Thyroid gland (tissue), 4 donors: ENCODE data around the gene MAP7D1. TPM values are rescaled to one million over a fixed set of nuclear protein-coding genes. Genes with fewer than 3 reads are reported as not detected.
A peak's percentile ranks its signal among the peaks of the same experiment; 100 is the strongest.

Source experiments
- DNase-seq, 2 donors: peaks; one replicate each; pipeline ENCODE4 v3.0.0-alpha.2; 2019
- H3K27ac ChIP-seq, 3 donors: fragments of 200-600 bp; sonication (generic); 1 replicate in 2 of 3; 2 replicates in 1 of 3; pipeline ENCODE4 v1.5.1; 2016 to 2019; ENCODE audit warnings: mild to moderate bottlenecking in 1 of 3, moderate library complexity in 1 of 3
- H3K27me3 ChIP-seq: fragments of 200-600 bp; sonication (generic); one replicate; pipeline ENCODE4 v1.5.1; 2019
- H3K36me3 ChIP-seq, 2 donors: fragments of 200-600 bp; sonication (generic); one replicate each; pipeline ENCODE4 v1.5.1; 2016 to 2019
- H3K4me1 ChIP-seq, 2 donors: fragments of 200-600 bp; sonication (generic); one replicate each; pipeline ENCODE4 v1.5.1; 2017 to 2019
- H3K4me3 ChIP-seq, 3 donors: fragments of 200-600 bp; sonication (generic); replicated peaks in 1 of 3; 1 replicate in 2 of 3; 2 replicates in 1 of 3; pipeline ENCODE4 v1.5.1; 2016; ENCODE audit warnings: mild to moderate bottlenecking in 1 of 3
- H3K9me3 ChIP-seq: fragments of 200-600 bp; sonication (generic); one replicate; pipeline ENCODE4 v1.5.1; 2017
- CTCF ChIP-seq, 6 experiments: fragments of 200-600 bp in 3 of 6; fragments of 450-650 bp in 3 of 6; sonication (generic) in 3 of 6; IDR thresholded peaks; one replicate each; pipeline ENCODE4 v1.5.1; 2016 to 2019; ENCODE audit warnings: antibody characterized with exemption in 6 of 6, mild to moderate bottlenecking in 2 of 6, inconsistent platforms in 1 of 6, moderate library complexity in 1 of 6
- POLR2A ChIP-seq, 2 donors: fragments of 450-650 bp; IDR thresholded peaks; one replicate each; pipeline ENCODE4 v1.6.1; 2017; ENCODE audit warnings: antibody characterized with exemption in 2 of 2, mild to moderate bottlenecking in 2 of 2, moderate library complexity in 1 of 2
- WGBS, 2 donors: methylation state at CpG; one replicate each; pipeline ENCODE4 v1.1.5; 2017; 5-methylcytosine and 5-hydroxymethylcytosine counted together
- intact Hi-C: fragments of 100-400 bp; cut with DNase I; formaldehyde crosslinking; loops from one replicate; pipeline ENCODE4 v1.15.1; 2023
- total RNA-seq, 4 donors: library from RNA; depleted of rRNA; stranded (reverse); fragments of >200 nt; gene quantifications; one replicate each; pipeline ENCODE4 v1.2.3, GENCODE V29; 2016

Gene MAP7D1
- total RNA-seq, 4 donors from 2014 or later = 63.6 to 75.0 (median 68.7) TPM

GRCh38 chr1:36134505-36135329, 21.2 kb upstream of the MAP7D1 start:
- H3K4me3 ChIP-seq = no peak overlapping the region
- H3K36me3 ChIP-seq = peaks cover 13 to 16% of the 10 kb centered on the region in 2 donors
- intact Hi-C loops = loop anchor here (5.0 kb wide), 1 partner anchor 37 kb away; no protein-coding TSS in a partner anchor
- peak overlapping the region in 2 of 3 donors; percentile 41 to 67 for H3K27ac ChIP-seq
- DNase-seq = peak; percentile 44 to 52
- H3K4me1 ChIP-seq = peaks cover 10 to 29% of the 10 kb centered on the region in 2 donors
- WGBS, 2 donors = 66 to 67% methylated on average over 5 to 7 of the region's 7 CpGs
- H3K27me3 ChIP-seq = no peaks in the 10 kb centered on the region
- no peaks in the 10 kb centered on the region for H3K9me3 ChIP-seq
- TF ChIP-seq POLR2A (IDR thresholded peaks at IDR 0.05) (no peak), CTCF (IDR thresholded peaks at IDR 0.05) (peak; percentile 24 to 69 (median 53))

DNA sequence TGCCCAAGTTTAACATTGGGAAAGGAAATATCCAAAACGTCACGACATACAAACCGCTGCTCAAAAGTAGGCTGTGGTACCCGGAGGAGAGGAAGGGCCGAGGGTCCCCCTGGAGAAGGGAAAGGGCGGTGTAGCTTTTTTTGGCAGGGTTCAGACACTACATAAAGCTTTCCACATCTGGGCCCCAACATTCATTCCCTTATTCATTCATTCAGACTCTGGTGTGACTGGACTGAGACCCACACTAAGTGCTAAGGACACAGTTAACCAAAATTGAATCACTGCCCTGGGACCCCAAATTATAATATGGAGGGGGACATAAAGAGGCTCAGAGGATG, 20.7 kb upstream of the MAP7D1 start:
- Histone ChIP-seq H3K36me3 (peaks cover 13 to 16% of the 10 kb centered on the region in 2 donors), H3K4me1 (peaks cover 16 to 35% of the 10 kb centered on the region in 2 donors), H3K9me3 (no peaks in the 10 kb centered on the region), H3K4me3 (no peak overlapping the region), H3K27me3 (no peaks in the 10 kb centered on the region), H3K27ac (peak overlapping the region in 2 of 3 donors; percentile 41 to 67)
- WGBS, 2 donors = 70 to 81% methylated on average over 6 of the region's 6 CpGs
- no peak for DNase-seq
- TF ChIP-seq CTCF (IDR thresholded peaks at IDR 0.05) (no peak), POLR2A (IDR thresholded peaks at IDR 0.05) (no peak)
- intact Hi-C loops = loop anchor here (5.0 kb wide), 1 partner anchor 38 kb away; no protein-coding TSS in a partner anchor

DNA sequence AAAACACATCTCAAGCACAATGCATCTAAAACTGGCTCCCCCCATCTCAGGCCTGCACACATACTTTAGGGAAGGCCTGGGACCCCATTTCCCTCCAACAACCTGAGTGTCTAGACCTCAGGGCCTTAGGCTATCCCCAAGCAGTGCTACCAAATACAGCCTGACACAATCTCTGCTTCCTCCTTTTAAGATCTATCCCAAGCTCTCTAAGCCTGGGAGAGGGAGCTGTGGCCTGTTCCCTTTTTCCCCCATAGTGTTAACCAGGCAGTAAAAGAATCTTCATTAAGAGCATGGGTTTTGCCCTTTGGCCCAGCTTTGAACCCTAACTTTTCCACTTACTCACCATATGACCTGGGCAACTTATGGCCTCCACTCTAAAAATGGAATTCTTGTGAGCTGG, 20.2 kb upstream of the MAP7D1 start:
- peaks cover 13 to 16% of the 10 kb centered on the region in 2 donors for H3K36me3 ChIP-seq
- H3K9me3 ChIP-seq = no peaks in the 10 kb centered on the region
- H3K27ac ChIP-seq = peak overlapping the region; percentile 41 to 67 (median 56)
- intact Hi-C loops = loop anchor here (5.0 kb wide), 1 partner anchor 38 kb away; no protein-coding TSS in a partner anchor
- H3K4me3 ChIP-seq = no peak overlapping the region
- no peak for DNase-seq
- TF ChIP-seq POLR2A (IDR thresholded peaks at IDR 0.05) (no peak), CTCF (IDR thresholded peaks at IDR 0.05) (no peak)
- no peaks in the 10 kb centered on the region for H3K27me3 ChIP-seq
- peaks cover 17 to 40% of the 10 kb centered on the region in 2 donors for H3K4me1 ChIP-seq

- Histone ChIP-seq H3K9me3 (no peaks in the 10 kb centered on the region), H3K36me3 (peaks cover 13 to 16% of the 10 kb centered on the region in 2 donors), H3K4me1 (peaks cover 24 to 47% of the 10 kb centered on the region in 2 donors), H3K27ac (peak overlapping the region; percentile 41 to 67 (median 56)), H3K4me3 (no peak overlapping the region), H3K27me3 (no peaks in the 10 kb centered on the region)
- DNase-seq = peak; percentile 58 to 67
- intact Hi-C loops = loop anchor here (5.0 kb wide), 1 partner anchor 39 kb away; no protein-coding TSS in a partner anchor
- 18 to 31% methylated on average over 1 of the region's 1 CpG for whole genome bisulfite sequencing, 2 donors
- TF ChIP-seq POLR2A (IDR thresholded peaks at IDR 0.05) (no peak), CTCF (IDR thresholded peaks at IDR 0.05) (no peak)
Measured at GRCh38 chr1:36136535-36136934, 19.4 kb upstream of the MAP7D1 start.

DNA sequence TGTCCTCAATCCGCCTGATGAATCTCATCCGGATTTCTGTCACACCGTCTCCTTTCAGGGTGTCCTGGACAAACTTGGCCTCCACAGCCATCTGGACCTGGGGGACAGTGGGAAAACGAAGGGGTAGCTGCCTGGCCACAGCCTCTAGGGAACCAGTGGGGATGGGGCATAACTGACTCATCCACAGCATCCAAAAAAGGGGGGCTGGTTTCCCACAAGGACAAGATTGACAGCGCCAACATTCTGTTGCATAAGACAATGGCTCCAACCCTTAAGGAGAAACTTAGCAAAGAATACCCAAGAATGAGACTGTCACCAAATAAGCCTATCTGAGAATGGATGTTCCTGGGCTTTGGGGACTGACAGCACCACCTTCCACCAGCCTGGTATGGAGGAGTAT, 18.7 kb upstream of the MAP7D1 start:
- WGBS, 2 donors = 77 to 78% methylated on average over 5 of the region's 5 CpGs
- peaks cover 13 to 16% of the 10 kb centered on the region in 2 donors for H3K36me3 ChIP-seq
- no peaks in the 10 kb centered on the region for H3K27me3 ChIP-seq
- intact Hi-C loops = loop anchor here (5.0 kb wide), 1 partner anchor 40 kb away; no protein-coding TSS in a partner anchor
- H3K27ac ChIP-seq = peak overlapping the region; percentile 41 to 67 (median 56)
- peaks cover 24 to 51% of the 10 kb centered on the region in 2 donors for H3K4me1 ChIP-seq
- no peak overlapping the region for H3K4me3 ChIP-seq
- DNase-seq = no peak
- TF ChIP-seq POLR2A (IDR thresholded peaks at IDR 0.05) (no peak), CTCF (IDR thresholded peaks at IDR 0.05) (no peak)
- H3K9me3 ChIP-seq = no peaks in the 10 kb centered on the region
